ENCODE data around the gene PPT2.

GRCh38 chr6:32128751-32129296 is 25.1 kb upstream of the PPT2 start:
- no peak for TF ChIP-seq EZH2 (IDR thresholded peaks at IDR 0.05; ENCODE audit: borderline replicate concordance, low read depth, low read length, poor library complexity, severe bottlenecking)
- TF ChIP-seq CTCF (conservative IDR thresholded peaks at IDR 0.05; ENCODE audit: low read depth, low read length) = no peak
